ENCODE measurements around the gene INPP4A.

- TF ChIP-seq, protein P1, sequence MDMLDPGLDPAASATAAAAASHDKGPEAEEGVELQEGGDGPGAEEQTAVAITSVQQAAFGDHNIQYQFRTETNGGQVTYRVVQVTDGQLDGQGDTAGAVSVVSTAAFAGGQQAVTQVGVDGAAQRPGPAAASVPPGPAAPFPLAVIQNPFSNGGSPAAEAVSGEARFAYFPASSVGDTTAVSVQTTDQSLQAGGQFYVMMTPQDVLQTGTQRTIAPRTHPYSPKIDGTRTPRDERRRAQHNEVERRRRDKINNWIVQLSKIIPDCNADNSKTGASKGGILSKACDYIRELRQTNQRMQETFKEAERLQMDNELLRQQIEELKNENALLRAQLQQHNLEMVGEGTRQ (IDR thresholded peaks at IDR 0.05): no peak
- TF ChIP-seq POLR2A (IDR thresholded peaks at IDR 0.05; ENCODE audit: low read length): no peak
- no peak for TF ChIP-seq SMC3 (IDR thresholded peaks at IDR 0.05)
- TF ChIP-seq FOXS1 (CRISPR knock-in tag; IDR thresholded peaks at IDR 0.05): no peak
- TF ChIP-seq, protein P2, sequence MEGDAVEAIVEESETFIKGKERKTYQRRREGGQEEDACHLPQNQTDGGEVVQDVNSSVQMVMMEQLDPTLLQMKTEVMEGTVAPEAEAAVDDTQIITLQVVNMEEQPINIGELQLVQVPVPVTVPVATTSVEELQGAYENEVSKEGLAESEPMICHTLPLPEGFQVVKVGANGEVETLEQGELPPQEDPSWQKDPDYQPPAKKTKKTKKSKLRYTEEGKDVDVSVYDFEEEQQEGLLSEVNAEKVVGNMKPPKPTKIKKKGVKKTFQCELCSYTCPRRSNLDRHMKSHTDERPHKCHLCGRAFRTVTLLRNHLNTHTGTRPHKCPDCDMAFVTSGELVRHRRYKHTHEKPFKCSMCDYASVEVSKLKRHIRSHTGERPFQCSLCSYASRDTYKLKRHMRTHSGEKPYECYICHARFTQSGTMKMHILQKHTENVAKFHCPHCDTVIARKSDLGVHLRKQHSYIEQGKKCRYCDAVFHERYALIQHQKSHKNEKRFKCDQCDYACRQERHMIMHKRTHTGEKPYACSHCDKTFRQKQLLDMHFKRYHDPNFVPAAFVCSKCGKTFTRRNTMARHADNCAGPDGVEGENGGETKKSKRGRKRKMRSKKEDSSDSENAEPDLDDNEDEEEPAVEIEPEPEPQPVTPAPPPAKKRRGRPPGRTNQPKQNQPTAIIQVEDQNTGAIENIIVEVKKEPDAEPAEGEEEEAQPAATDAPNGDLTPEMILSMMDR (IDR thresholded peaks at IDR 0.05): no peak
- no peak for TF ChIP-seq HOXA7 (CRISPR knock-in tag; IDR thresholded peaks at IDR 0.05)
- no peak for TF ChIP-seq POLR2AphosphoS2 (conservative IDR thresholded peaks at IDR 0.05; ENCODE audit: low read length)
- no peak for TF ChIP-seq CEBPB (IDR thresholded peaks at IDR 0.05)
- TF ChIP-seq RAD21 (conservative IDR thresholded peaks at IDR 0.05 in 1 of 2, IDR thresholded peaks at IDR 0.05 in 1 of 2): no peak
- no peak for TF ChIP-seq EP300 (IDR thresholded peaks at IDR 0.05)
- no peak for TF ChIP-seq TFCP2L1 (CRISPR knock-in tag; IDR thresholded peaks at IDR 0.05)
- no peak for TF ChIP-seq PHF8 (IDR thresholded peaks at IDR 0.05; ENCODE audit: borderline replicate concordance, low read depth)
- no peak for TF ChIP-seq PBX3 (IDR thresholded peaks at IDR 0.05)
Measured at GRCh38 chr2:98448441-98449145, 3.9 kb downstream of the INPP4A start.
